Activated CD4-positive, CD25-positive, alpha-beta regulatory T cell treated with anti-CD3 and anti-CD28 coated beads, Interleukin-2, amount 50 U/mL, for 16 hours (primary cell): ENCODE results near the gene ENTR1.

Source experiments
- DNase-seq: peaks from one replicate; pipeline ENCODE4 v3.0.0-alpha.2; 2020; ENCODE audit warnings: low read depth, low spot score

ENTR1 gene

DNA sequence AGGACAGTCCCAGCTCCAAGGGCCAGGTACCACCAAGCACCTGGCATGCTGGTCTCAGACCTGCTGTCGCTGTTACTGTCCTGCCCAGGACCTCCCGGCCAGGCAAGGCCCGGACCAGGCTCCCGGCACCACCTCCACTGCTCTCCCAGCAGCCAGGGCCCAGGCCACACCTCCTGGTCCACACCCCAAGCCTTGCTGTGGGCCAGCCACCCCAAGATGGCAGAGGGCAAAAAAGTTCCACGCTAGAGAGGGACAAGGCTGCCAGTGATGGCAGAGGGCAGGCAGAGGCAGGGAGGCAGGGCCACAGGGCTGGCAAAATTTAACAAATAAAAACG, 48.0 kb downstream of the ENTR1 start:
- no peak for DNase-seq

DNA sequence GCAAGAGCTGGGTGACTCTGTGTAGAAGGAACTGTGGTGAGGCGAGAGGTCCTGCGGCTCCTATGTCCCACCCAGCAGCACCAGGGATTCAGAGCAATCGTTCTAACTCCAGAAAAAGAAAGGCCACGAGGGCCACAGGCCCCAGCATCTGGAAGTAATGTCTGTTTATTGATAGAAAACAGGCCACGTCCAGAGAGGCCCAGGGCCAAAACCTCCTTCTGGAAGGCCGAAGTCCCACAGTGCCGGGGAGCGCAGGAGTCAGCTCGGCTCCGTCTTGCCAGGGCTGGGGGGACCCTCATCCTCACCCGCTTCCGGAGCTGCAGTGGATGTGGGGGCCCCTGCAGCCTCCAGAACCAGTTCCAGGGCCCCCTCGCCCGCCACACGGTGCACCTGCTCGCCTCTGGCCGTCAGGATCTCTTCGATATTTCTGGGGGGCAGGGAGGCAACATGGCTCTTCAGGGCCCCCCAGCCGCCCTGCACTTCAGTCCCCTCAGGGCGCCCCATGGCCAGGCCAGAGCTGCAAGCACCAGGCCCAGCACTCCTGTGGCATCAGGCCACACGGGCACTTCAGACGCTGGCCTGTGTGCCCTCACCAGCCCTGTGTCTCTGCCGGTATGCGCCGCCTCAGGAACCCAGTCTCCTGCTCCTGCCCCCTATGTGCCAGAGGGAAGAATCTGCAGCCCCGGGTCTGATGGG, 48.5 kb downstream of the ENTR1 start:
- DNase-seq: no peak

DNA sequence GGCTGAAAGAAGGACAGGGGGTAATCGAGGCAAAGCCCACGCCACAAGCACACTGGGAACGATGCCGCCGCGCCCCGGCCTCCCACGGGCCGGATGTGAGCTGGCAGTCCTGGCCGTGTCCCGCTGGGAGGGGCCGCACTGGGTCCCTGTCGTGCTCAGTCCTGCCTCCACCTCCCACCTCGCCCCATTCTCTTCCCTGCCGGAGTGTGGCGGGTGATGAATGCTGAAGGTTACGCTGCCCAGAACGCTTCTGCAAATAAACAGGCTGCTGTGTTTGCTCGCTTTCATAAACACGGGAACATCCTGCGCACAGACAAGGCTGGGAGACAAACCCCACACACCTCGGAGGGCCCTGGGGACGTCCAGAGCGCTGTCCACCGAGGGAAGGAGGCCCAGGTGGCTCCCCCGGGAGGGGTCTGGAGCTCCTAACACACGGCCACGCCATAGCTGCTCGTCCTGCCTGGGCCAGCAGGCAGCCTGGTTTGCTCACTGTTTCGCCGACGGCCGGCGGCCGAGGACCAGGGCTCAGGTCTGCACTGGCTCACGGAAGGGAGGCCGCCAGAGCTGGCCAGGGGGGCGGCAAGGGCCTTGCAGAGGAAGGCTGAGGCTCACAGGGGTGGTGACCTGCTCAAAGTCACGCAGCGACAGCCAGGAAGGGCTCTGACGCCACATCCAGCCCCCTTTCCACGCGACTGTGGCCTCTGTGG, 49.2 kb downstream of the ENTR1 start:
- no peak for DNase-seq

DNA sequence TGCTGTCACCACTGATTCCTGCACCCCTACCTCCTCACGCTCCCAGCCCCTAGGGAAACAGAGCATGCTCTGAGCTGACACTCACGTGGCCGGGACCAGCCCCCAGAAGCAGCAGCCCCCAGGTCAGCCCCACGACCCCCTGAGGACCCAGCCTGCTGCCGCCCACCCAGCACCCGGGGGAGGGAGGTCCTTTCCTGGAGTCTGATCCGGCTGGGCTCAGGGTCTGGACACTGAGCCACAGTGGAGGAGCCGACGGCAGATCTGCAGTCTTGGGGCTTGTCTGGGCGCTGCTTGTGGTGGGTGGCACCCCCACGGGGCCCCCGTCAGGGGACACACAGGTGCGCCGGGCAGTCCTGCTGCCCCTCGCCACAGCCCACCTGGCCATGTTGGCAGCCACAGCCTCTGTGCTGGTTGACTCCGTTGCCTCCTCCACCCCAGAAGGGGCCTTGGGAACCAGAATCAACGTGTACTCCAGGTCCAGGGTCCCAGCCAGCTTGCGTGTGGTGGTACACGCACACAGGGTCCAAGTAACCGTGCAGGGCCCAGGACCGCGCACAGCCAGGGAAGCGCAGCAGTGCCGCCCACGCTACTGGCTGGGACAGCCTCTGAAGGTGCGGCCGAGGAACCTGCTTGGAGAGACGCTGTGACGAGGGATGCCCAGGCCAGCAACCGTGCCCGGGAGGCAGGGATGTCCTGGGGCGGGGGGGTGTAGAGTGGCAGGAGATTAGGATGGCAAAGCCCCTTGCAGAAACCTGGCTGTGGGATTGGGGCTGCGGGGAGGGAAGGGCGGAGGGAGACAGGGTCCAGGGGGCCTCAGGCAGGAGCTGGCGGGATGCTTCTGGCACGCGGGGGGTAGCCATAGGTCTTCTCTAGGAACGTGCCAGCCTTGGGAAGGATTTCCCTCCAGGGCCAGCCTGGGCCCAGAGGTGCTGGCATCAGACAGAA, 50.4 kb downstream of the ENTR1 start:
- DNase-seq: no peak

DNA sequence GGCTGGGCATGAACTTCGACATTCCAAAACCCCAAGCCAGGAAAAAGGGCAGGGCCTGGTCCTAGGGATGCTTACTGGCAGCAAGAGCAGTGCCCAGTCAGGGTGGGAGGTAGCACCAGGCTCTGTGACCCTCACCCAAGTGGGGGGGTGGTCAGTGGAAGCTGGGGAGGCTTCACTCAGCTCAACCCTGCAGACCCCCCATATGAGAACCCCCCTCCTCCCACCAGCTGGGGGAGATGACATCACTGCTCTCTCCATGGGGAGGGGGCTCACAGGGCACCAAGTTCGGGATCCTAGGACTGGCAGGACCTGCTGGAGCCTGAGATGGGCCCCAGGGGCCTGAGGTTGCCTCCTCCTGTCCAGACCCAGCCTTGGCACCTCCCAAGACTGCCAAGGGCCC, 51.5 kb downstream of the ENTR1 start:
- DNase-seq: no peak

DNA sequence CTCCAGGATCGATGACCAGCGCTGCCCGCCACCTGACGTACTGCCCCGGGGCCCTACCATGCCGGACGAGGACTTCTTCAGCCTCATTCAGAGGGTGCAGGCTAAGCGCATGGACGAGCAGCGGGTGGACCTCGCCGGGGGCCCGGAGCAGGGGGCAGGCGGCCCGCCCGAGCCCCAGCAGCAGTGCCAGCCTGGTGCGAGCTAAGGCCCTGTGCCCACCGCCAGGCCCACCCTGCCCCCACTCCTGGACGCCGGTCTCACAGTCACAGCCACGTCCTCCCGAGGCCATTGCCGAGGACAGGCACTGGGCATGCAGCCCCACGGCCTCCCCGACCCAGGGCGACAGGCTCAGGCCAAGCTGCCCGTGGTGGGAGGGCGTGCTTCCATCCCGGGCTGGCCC, 52.4 kb downstream of the ENTR1 start:
- no peak for DNase-seq

DNA sequence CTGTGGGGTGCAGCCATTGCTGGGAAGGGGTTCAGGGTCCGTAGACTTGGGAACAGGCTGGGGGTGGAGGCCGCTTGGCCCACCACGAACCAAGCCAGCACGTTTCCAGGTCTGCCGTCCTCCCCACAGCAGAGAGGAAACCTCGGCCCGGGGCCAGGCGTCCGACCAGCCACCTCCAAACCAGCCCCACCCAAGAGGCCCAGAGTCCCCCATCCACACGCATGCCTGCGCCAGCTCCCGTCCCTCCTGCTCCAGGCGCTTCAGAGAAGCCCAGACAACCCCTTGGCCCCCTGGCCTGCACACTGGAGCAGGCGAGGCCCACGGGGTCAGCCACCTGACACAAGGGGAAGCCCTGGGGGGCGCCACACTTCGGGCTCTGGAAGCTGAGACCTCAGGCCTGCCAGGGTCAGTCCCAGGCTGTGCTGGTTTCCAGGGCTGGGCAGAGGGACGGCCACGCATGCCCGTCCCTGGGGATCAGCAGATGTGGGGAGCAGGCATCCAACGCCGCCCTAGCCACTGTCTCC, 53.1 kb downstream of the ENTR1 start:
- no peak for DNase-seq

DNA sequence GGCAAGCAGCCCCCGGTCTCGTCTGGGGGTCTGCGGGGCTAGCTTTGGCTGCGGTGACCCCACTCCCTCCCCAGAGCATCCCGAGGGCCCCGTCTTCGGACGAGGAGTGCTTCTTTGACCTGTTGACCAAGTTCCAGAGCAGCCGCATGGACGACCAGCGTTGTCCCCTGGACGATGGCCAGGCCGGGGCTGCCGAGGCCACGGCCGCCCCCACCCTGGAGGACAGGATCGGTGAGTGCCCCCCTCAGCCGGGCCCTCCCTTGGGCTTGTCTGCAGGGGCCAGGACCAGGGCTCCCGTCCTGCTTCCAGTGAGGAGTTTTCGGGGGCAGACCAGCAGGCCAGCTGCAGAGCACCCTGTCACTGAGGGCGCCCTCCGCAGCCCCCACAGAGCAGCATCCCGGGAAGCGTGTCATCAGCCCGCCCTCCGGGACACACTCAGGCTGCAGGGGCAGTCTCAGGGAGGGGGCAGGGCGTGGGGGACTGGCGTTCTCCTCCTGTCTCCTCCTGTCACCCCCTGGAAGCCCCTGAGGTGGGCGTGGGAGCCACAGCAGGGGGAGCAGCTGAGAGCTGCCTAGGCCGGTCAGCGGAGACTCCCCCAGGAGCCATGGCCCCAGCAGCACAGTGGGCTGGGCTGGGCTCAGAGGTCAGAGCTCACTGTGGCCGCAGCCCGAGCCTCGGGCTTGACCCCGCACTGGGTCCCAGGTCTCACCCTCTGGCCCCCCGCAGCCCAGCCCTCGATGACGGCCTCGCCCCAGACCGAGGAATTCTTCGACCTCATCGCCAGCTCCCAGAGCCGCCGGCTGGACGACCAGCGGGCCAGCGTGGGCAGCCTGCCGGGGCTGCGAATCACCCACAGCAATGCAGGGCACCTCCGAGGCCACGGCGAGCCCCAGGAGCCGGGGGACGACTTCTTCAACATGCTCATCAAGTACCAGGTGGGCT, 54.5 kb downstream of the ENTR1 start:
- no peak for DNase-seq

DNA sequence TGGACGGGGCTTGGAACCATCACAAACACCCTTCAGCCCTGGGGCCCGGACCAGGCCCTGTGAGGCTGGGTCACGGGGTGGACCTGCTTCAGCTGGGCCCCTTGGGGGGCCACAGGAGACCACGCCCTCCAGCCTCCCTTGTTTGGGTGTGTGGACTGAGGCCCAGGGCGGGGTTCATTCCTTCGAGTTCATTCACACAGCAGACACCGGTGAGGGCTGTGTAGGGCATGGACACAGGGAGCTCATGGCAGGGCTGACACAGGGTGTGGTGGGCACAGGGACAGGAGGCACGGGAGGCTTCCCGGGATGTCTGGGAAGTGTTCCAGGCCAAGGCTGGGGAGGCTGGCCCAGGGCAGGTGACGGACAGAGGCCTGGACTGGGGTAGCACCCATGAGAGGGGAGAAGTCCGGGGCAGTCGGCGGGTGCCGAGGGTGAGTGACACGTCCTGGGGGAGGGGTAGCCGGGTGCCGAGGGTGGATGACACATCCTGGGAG, 55.8 kb downstream of the ENTR1 start:
- no peak for DNase-seq

DNA sequence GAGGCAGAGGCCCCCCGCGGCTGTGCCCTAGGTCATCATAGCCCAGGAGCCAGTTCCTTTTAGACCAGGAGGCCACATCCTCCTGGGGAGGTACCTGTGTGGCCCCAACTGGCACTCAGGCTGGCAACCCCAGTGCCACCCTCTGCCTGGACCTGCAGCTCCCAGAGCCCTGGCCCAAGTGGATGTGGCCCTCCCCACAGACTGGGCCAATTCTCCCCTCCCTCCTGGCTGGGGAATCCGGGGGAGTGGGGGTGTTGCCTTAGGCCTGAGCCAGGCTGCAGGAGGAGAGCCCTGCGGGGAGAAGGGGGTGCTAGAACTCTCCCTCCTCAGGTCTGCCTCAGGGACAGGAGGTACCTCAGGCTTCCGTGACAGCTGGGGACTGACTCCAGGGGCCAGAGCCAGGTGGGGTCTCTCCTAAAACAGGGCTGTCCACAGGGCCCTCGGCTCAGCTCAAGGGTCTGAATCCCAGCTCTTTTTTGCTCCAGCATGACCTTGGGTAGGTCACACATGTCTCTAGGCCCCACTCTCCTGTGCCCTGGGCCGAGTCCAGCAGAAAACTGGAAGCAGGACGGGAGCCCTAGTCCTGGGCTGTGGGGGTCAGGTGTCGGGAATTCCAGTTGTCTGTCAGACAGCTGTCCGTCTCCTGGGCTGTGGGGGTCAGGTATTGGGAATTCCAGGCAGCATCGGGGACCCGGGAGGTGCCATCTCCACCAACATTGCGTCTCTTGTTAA, 56.5 kb downstream of the ENTR1 start:
- no peak for DNase-seq

DNA sequence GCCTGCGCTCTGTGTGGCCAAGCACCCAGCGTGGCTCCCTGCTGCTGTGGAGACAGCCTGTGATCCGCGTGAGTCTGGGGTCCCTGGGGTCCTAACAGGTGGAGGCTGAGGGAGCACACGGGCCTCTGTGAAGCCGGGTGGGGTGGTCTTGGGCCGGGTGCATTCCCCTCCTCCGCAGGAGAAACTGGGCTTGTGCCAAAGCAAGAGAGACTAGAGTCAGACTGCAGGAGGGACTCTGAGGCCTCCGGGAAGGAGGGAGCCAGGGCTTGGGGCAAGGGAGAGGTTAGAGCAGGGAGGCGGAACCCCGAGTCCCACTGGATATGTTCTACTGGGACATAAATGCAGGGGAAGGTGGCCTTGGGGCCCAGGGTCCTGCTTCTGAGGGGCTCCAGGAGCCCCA, 57.3 kb downstream of the ENTR1 start:
- DNase-seq: no peak

DNA sequence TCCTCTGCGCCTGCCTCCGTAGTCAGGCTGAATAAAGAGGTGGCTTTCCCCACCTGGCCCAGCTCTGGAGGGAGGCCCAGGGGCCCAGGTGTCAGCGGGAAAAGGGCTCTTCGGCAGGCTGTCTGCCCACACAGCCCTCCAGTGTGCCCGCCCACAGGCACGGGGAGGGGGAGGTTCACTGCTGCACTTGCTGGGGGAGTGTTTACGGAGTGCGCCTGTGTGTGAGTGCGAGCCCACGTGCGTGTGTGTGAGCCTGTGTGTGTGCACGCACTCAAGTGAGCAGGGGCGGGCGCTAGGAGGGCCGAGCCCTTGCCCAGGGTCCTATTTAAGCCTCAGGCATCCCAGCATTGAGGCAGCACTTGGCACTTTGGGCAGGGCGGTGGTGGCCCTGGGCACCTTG, 57.7 kb downstream of the ENTR1 start:
- no peak for DNase-seq
